Activated CD4-positive, alpha-beta T cell treated with anti-CD3 and anti-CD28 coated beads for 4 hours (primary cell): ENCODE results near the gene CAMK1D.
A peak's percentile ranks its signal among the peaks of the same experiment; 100 is the strongest.
"Not testable (repeated sequence)": the region's sequence is repeated elsewhere in the genome, so short reads cannot be mapped to it uniquely, and the experiment has no call there.

ENCODE experiments used
- DNase-seq, 2 donors: peaks; one replicate each; pipeline ENCODE4 v3.0.0-alpha.2; 2020

The CAMK1D gene

GRCh38 chr10:12470719-12471118, 121.4 kb downstream of the CAMK1D start:
- no peak for DNase-seq

GRCh38 chr10:12471135-12471534, 121.8 kb downstream of the CAMK1D start:
- no peak for DNase-seq

GRCh38 chr10:12473491-12473890, 124.1 kb downstream of the CAMK1D start:
- DNase-seq = no peak

DNA sequence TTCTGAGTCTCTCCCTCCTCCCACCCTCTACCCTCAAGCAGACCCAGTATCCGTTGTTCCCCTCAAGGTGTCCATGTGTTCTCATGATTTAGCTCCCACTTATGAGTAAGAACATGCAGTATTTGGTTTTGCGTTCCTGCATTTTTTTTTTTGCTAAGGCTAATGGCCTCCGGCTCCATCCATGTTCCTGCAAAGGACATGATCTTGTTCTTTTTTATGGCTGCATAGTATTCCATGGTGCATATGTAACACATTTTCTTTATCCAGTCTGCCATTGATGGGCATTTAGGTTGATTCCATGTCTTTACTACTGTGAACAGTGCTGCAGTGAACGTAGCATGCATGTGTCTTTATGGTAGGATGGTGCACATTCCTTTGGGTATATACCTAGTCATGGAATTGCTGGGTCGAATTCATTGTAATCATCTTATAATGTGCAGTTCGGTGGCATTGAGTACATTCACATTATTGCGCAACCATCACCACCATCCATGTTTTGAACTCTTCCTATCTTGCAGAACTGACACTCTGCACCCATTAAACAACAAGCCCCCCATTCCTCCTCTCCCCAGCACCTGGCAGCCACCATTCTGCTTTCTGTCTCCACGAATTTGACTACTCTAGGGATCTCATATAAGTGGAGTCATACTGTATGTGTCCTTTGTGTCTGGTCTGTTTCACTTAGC, 125.5 kb downstream of the CAMK1D start:
- no peak for DNase-seq

DNA sequence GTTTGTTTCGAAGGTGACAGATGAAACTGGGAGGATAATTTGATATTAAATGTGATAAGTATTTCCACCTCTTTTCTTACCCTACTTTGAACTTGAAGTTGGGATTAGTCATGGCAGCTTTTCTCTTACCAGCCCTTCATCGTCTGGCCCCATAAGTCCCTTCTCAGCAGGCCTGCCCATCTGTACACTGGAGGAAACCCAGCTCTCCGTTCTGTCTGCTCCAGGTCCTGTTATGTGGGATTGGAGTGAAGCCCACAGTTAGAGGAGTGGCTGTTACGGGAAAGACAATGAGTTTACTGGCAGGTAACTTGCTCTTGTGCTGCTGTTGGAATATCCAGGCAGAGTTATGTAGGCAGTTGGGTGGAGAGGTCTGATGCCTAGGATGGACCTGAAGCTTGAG, 127.3 kb downstream of the CAMK1D start:
- no peak for DNase-seq

DNA sequence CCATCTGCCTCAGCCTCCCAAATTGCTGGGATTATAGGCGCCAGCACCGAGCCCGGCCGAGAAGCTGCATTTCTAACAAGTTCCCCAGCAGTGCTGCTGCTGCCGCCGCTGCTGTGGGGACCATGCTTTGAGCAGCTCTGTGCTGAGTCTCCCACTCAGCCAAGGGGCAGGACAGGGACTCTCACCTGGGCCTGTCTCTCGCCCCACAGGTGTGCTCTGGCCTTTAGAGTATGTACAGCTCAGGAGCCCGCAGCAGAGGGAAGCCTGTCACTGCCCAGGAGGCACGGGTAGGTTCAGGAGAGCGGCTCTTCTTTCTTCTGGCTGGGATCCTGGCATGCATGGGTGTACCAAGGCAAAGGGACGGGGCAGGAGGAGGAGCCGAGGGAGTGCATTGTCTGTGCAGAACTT, 130.1 kb downstream of the CAMK1D start:
- DNase-seq = no peak

DNA sequence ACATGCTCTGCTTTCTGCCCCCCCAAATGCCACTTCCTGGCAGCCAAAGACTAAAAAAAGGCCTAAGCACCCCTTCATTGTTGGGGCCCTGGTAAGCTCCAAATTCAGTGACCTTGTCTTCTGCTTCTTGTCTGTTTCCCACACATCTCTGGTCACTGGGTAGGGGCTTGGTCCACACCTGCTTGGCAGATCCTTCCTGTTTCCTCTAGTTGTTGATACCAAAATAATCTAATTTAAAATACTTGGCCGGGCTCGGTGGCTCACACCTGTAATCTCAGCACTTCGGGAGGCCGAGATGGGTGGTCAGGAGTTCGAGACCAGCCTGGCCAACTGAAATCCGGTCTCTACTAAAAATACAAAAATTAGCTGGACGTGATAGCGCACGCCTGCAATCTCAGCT, 130.6 kb downstream of the CAMK1D start:
- DNase-seq = no peak

DNA sequence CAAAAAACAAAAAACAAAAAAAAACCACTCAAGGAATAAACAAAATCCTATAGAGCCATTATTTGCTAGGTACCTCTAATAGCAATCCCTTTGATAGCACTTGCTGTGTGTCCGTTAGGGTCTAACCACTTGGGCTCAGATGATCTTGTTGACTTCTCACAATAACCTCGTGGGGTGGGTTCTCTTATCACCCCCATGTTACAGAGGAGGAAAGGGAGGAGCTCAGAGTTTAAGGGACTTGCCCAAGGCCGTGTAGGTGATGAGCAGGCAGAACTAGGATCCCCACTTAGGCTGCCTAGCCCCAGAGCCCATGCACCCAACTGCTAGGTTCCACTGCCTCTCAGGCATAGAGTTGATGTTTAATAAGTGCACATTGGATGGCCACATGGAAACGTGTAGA, 131.1 kb downstream of the CAMK1D start:
- DNase-seq = no peak

DNA sequence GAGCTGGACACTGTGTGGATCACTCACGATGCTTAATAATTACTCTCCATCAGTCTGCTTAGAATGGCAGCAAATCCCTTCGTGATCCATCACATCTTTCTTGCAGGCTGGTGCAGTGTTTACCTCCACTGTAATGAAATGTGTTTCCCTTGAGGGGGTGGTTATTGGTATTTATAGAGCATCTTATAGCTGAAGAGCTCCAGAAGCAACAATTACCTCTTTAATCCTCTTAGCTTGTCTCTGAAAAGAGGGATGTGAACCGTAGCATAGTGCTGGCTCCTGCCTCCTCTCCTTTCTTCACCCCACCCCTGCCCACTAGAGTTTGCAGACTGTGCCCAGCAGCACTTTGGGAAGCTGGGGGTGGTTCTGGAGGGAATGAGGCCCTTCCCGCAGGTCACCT, 132.6 kb downstream of the CAMK1D start:
- DNase-seq = no peak

- no peak for DNase-seq
These were observed 133.2 kb downstream of the CAMK1D start for GRCh38 chr10:12482587-12482986.

GRCh38 chr10:12484002-12484918, 134.9 kb downstream of the CAMK1D start:
- no peak for DNase-seq

GRCh38 chr10:12484941-12485805, 135.8 kb downstream of the CAMK1D start:
- DNase-seq = peak; percentile 23 to 30

DNA sequence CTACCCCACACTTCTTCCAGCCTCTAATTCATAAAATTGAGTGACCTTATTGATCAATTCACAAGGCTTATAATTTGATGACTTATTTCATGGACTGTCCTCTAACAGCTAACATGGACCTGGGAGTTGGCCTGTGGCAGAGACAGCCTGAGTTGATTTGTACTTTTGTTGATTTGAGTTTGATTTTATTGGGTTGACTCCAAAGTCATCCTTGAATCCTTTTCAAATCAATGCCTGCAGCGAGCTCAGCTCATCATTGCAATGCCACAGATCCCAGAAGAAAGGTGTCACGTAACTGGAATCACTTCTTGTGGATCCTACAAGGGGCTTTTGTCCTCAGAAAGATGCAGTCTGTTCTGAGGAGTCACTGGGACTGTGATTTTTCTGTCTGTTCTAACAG, 138.0 kb downstream of the CAMK1D start:
- no peak for DNase-seq

DNA sequence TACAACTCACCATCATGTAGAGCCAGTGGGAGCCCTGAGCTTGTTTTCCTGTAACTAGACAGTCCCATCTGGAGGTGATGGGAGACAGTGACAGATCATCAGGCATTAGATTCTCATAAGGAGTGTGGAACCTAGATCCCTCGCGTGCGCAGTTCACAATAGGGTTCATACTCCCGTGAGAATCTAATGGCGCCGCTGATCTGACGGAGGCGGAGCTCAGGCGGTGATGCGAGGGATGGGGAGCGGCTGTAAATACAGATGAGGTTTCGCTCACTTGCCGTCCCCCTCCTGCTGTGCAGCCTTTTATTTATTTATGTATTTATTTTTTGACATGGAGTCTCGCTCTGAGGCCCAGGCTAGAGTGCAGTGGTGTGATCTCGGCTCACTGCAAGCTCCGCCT, 139.3 kb downstream of the CAMK1D start:
- DNase-seq = no peak

GRCh38 chr10:12489357-12489756, 140.0 kb downstream of the CAMK1D start:
- DNase-seq = no peak

GRCh38 chr10:12489806-12490205, 140.5 kb downstream of the CAMK1D start:
- no peak for DNase-seq

DNA sequence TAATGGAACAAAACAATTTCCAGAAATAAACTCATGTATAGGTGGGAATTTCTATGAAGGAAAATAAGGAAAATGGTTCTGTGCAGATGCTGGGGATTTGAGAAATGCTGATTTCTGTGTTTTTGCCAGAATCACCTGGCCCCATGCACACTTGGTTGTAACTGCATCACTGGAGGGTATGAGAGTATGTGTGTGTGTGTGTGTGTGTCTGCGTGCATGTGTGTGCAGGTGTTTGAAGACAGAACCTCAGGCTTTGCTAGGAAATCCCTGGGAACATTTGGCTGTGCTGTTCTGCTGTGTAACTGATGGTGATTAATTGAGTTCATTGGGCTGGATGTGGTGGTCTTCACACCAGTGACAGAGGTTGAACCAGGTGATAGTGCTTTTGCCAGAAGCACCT, 141.6 kb downstream of the CAMK1D start:
- no peak for DNase-seq

DNA sequence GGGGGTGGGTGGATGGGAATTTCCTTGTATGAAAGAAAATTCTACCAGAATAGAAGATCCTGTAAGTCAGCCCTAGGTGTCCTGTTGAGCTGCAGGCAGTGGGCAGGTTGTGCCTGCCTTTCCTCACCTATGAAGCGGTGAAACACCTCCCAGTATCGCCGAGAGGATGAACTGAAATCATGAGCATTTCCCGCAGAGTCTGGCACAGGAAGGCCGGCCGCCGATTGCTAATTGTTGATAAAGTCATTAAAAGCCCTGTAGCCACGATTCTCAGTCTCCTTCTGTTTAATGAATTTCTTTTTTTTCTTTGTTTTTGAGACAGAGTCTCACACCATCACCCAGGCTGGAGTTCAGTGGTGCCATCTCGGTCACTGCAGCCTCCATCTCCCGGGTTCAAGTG, 142.1 kb downstream of the CAMK1D start:
- no peak for DNase-seq

DNA sequence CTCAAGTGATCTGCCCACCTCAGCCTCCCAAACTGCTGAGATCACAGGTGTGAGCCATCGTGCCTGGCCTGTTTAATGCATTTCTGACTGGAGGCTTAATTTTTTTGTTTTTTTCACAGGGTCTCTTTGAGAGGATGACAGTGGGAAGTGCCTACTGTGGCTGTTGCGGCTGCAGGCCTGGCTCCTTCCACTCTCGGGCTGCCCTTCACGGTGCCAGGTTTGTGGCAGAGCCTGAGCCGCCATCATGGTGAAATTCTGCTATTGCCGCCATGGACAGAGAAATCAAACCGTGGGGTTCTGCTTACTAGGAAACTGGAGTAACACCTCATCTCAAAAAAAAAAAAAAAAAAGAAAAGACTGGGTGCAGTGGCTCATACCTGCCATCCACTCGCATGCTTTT, 142.7 kb downstream of the CAMK1D start:
- DNase-seq = no peak

DNA sequence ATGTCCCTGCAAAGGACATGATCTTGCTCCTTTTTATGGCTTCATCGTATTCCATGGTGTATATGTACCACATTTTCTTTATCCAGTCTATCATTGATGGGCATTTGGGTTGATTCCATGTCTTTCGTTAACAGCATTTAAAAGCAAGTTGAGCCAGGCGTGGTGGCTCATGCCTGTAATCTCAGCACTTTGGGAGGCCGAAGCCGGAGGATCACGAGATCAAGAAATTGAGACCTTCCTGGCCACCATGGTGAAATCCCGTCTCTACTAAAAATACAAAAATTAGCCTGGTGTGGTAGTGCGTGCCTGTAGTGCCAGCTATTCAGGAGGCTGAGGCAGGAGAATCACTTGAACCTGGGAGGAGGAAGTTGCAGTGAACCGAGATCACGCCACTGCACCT, 147.7 kb downstream of the CAMK1D start:
- not testable (repeated sequence) for DNase-seq

GRCh38 chr10:12499076-12499986, 150.0 kb downstream of the CAMK1D start:
- DNase-seq = no peak
